MM.1S (cell line): ENCODE results near the gene GLS2.

Source experiments
- CTCF ChIP-seq: fragments of 300-600 bp; sonication (generic); IDR thresholded peaks from 2 replicates; pipeline ENCODE4 v1.5.1; 2016; ENCODE audit warnings: antibody characterized with exemption, low read length, mixed read lengths
- EZH2 ChIP-seq: fragments of 300-600 bp; sonication (generic); optimal IDR thresholded peaks from 2 replicates; pipeline ENCODE3; 2017; ENCODE audit warnings: low read depth, mild to moderate bottlenecking, antibody characterized with exemption, low read length, mixed read lengths

GRCh38 chr12:56484566-56484965 is 3.4 kb downstream of the GLS2 start:
- TF ChIP-seq CTCF: no peak
- TF ChIP-seq EZH2: no peak
